Gastrocnemius medialis (tissue), 4 donors: ENCODE measurements around the gene KAZN.

ENCODE experiments used
- POLR2A ChIP-seq, 2 donors: fragments of 450-650 bp; IDR thresholded peaks; one replicate each; pipeline ENCODE4 v1.6.1; 2017; ENCODE audit warnings: antibody characterized with exemption in 2 of 2, mild to moderate bottlenecking in 2 of 2, moderate library complexity in 2 of 2
- TF ChIP-seq, protein P1 (sequence below), 5 experiments: fragments of 450-650 bp in 3 of 5; fragments of 200-600 bp in 2 of 5; sonication (generic) in 2 of 5; IDR thresholded peaks in 4 of 5; conservative IDR thresholded peaks in 1 of 5; 1 replicate in 4 of 5; 2 replicates in 1 of 5; pipeline ENCODE4 v1.5.1; 2016 to 2019; ENCODE audit warnings: antibody characterized with exemption in 5 of 5, mild to moderate bottlenecking in 3 of 5, moderate library complexity in 3 of 5

DNA sequence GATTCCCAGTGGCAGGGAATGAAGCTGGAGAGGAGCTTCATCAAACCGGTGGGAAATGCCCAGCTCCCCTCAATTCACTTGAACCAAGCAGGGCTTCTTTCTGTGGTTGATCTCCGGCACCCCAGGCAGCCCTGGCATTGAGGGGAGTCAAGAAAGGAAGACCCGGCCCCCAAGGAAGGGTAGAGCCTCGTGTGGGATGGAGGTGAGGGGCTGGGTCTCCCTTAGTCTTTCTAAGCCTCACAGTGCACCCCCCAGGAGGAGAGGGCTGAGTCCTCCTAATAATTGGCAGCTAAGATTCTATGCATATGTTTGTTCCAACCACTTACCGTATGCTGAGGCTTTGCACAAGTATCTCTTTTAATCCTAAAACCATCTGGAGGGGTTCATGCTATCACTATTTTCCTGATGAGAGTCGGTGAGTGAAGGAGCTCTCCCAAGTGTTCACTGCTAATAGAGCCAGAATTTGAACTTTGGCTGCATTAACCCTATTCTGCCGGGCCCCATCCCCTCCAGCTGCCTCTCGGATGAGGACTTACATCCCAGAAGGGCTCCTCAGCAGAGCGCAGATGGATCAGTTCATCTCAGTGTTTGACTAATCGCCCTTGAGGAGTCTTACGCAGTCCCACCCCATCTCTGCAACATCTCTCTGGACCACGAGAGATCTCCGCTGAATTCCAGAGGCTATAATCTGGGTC, 521.9 kb downstream of the KAZN start:
- TF ChIP-seq, protein P1, sequence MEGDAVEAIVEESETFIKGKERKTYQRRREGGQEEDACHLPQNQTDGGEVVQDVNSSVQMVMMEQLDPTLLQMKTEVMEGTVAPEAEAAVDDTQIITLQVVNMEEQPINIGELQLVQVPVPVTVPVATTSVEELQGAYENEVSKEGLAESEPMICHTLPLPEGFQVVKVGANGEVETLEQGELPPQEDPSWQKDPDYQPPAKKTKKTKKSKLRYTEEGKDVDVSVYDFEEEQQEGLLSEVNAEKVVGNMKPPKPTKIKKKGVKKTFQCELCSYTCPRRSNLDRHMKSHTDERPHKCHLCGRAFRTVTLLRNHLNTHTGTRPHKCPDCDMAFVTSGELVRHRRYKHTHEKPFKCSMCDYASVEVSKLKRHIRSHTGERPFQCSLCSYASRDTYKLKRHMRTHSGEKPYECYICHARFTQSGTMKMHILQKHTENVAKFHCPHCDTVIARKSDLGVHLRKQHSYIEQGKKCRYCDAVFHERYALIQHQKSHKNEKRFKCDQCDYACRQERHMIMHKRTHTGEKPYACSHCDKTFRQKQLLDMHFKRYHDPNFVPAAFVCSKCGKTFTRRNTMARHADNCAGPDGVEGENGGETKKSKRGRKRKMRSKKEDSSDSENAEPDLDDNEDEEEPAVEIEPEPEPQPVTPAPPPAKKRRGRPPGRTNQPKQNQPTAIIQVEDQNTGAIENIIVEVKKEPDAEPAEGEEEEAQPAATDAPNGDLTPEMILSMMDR (IDR thresholded peaks at IDR 0.05 in 4 of 5, conservative IDR thresholded peaks at IDR 0.05 in 1 of 5), result no peak
- TF ChIP-seq POLR2A (IDR thresholded peaks at IDR 0.05), result no peak
